GM19452 (cell line): ENCODE results near the gene HOOK2.

ENCODE experiments used
- ATAC-seq: cut with Tn5 transposase; IDR thresholded peaks from one replicate; pipeline ENCODE4 v1.9.1; 2021; ENCODE audit not compliant: unreplicated experiment

HOOK2 gene

DNA sequence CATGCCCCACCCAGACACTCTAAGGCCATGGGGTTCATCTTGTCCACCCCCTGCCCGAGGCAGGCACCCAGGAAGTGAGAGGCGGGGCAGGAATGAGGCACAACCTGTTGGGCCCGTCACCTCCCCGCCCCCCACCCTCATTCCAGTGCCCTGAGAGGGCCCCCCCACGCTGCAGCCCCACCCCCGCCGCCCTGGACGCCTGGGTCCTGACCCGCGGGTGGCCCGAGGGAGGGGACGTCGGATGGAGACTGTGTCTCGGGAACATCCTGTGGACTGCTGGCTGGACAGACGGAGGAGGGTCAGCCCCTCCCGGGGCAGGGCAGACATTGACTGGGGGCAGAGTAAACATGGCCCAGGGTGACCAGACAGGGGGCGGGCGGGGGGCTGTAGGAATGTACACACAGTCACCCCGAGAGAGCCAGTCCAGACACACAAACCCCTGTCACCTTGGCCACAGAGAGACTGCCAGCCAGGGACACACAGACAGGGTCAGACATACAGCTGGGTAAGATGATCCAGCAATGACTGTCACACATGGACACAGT is 8.6 kb upstream of the HOOK2 start:
- no peak for ATAC-seq

GRCh38 chr19:12783291-12783848 is 8.0 kb upstream of the HOOK2 start:
- no peak for ATAC-seq

DNA sequence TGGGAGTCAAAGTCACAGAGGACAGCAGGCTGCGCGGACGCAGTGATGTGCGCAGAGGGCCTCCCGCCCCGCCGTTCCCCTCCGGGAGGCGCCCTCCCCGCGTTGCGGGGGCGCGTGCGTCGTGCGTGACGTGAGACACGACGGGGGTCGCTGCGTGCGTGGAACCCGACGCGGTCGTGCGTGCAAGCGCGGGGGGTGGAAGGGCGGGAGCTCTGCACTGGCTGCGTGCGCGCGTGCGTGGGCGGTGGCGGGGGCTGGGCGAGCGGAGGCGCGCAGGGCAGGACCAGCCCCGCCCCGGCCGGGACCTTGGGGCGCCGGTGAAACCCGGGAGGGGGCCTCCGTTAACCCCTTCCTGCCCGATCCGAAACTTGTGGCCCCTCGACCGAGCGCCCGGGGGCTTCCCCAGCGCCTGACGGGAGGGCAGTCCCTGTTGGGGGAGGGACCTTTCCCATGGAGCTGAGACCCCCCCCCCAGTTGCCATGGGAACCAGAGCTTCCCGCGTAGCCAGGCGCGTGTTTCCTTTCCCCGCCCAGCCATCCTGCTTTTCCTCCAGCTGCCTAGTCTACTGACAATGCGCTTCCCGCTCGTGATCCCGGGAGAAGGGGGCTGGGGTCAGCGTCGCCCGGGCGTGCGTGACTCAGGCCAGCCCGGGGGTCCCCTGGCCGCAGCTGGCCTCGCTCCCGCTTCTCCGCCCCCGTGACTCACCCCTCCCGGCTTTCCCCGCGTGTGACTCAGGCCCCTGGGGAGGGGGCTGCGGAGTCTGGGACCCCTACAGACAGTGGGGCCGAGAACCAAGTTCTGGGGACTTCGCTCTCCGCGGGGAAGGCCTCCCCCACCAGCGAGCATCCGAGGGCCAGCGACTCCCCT is 7.3 kb upstream of the HOOK2 start:
- ATAC-seq, result peak; percentile 37

- ATAC-seq, result peak; percentile 12
Observed at GRCh38 chr19:12782174-12782423, 6.7 kb upstream of the HOOK2 start.

DNA sequence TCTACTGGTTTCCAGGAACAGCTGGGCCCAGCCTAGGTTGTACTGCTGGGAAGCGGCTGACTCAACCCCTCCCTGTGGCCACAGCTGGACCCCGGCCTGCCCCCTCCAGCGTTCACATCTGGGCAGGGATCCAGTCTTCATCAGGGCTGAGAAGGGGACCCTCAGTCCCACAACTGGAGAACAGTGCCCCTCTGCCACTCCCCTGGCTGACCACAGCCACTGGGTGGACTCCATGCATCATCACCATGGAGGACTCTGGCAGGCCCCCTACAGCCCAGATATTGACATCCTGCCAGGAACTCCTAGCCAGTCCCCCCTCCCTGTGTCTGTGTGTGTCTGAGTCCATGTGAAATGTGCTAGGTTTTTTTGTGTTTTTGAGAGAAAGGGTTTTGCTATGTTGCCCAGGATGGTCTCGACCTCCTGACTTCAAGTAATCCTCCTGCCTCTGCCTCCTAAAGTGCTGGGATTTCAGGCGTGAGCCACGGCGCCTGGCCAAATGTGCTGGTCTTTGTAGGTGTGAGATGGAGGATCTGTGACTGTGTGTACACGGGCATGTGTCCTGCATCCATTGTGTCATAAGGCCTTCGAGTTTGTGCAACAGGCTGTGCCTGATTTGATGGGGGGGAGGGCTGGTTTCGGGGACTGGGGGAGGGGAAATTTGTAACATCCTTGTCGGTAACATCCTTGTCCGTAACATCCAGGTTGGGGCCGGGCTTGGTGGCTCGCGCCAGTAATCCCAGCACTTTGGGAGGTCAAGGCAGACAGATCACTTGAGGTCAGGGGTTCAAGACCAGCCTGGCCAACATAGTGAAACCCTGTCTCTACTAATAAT is 4.0 kb upstream of the HOOK2 start:
- ATAC-seq, result no peak

- ATAC-seq, result no peak
Observed at GRCh38 chr19:12778905-12779161, 3.5 kb upstream of the HOOK2 start.

- ATAC-seq, result no peak
Observed at GRCh38 chr19:12778017-12778904, 2.9 kb upstream of the HOOK2 start.

- no peak for ATAC-seq
Observed at GRCh38 chr19:12777217-12778016, 2.1 kb upstream of the HOOK2 start.

- no peak for ATAC-seq
Observed at GRCh38 chr19:12773571-12773970, 1.8 kb downstream of the HOOK2 start.

DNA sequence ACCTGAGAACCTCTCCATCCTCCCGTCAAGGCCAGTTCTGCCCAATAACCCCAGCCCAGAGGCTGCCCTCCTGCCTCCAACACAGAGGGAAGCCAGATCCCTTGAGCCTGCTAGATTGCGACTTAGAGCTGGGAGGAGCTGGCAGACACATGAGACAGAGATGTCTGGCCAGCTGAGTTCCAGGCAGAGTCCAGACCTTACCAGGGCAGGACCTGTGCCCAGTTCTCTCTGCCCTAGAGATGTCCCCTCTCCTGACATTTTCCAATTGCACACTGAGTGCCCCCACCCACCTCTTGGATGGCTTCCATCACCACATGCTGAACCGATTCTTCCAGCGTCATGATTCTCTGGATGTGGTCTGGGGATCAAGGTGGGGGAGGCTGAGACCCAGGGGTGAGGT is 3.0 kb downstream of the HOOK2 start:
- no peak for ATAC-seq

- no peak for ATAC-seq
Observed at GRCh38 chr19:12770922-12771321, 4.4 kb downstream of the HOOK2 start.

- no peak for ATAC-seq
Observed at GRCh38 chr19:12769689-12770088, 5.7 kb downstream of the HOOK2 start.

DNA sequence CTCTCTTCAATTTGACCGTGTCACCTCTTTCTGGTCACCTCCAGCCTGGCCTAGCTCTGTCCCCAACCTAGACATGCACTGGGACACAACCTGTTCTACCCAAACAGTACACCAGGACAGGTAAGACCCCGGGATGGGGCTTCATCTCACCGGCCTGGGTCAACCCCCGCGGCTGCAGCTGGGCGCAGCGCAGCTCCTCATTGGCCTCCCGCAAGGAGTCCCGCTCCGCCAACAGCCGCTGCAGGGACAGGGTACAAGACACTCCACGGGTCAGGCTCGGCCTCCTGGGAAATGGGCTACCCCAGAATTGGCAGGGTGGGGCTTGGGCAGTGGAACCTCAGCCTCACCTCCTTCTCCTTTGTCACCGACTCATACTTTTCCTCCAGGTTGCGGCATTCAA is 7.7 kb downstream of the HOOK2 start:
- no peak for ATAC-seq

- no peak for ATAC-seq
Observed at GRCh38 chr19:12767150-12767549, 8.2 kb downstream of the HOOK2 start.

DNA sequence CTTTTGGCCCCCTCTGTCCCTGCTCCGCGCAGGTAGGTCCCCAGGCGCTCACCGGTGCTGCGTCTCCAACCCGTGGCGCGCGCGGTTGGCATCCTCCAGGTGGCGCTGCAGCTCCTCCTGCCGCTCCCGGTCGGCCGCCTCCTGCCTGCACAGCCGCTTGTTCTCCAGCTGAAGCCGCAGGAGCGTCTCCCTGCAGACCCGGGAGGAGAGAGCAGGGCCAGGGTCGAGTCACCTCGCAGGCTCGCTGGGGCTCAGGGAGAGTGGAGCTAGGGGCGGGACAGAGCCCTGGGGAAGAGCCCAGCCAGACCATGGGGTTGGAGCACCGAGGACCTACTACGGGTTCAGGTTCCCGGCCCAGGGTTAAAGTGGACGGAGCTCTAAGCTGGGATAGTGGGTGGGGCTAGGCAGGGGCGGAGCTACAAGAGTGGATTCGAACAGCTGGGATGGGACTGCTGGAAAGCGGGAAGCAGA is 9.3 kb downstream of the HOOK2 start:
- ATAC-seq, result no peak

GRCh38 chr19:12764698-12765097 is 10.7 kb downstream of the HOOK2 start:
- ATAC-seq, result no peak

- ATAC-seq, result no peak
Observed at GRCh38 chr19:12763100-12763499, 12.3 kb downstream of the HOOK2 start.

DNA sequence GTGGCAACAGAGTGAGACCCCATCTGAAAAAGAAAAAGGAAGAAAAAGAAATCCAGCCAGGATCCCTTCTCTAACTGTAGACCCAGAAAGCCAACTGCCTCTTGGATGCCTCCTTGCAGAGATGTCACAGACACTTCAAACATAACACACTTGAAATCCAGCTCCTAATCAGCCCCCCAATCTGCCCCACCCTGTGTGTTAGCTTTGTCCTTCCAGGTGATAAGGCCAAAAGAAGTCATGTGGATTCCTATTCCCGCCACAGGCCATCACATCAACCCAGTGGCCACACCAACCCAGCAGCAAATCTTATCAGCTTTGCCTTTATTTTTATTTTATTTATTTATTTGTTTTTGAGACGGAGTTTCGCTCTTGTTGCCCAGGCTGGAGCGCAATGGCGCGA is 15.7 kb downstream of the HOOK2 start:
- no peak for ATAC-seq

DNA sequence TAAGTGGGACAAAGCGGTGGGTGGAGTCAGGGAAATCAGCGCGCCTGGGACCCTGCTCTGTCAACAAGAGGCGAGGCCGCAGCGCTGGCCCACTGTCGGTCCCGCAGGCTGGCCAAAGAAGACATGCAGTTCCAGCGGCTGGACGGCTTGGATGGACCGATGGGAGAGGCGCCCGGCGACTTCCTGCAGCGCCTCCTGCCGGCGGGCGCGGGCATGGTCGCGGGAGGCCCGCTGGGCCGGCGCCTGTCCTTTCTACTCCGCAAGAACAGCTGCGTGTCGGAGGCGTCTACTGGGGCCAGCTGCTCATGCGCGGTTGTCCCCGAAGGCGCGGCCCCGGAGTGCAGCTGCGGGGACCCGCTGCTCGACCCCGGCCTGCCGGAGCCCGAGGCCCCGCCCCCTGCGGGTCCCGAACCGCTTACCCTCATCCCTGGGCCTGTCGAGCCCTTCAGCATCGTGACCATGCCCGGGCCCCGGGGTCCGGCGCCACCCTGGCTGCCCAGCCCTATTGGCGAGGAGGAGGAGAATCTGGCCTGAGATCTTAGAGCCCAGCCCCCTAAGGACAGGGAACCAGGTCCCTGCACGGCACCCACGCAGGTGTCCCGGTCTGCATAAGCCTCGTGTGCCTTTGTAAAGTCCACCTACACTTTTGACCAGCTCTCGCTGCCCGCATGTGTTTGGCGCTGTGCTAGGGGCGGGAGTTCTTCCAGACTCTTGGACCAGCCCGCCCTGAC is 17.6 kb downstream of the HOOK2 start:
- no peak for ATAC-seq
